Body of pancreas (tissue), 4 donors: ENCODE data around the gene APOB.

Experiments
- POLR2A ChIP-seq, 3 donors: fragments of 450-650 bp; IDR thresholded peaks; one replicate each; pipeline ENCODE4 v1.6.1; 2016; ENCODE audit warnings: antibody characterized with exemption in 3 of 3, mild to moderate bottlenecking in 2 of 3
- TF ChIP-seq, protein P1 (sequence below), 7 experiments: fragments of 450-650 bp in 4 of 7; fragments of 200-600 bp in 3 of 7; sonication (generic) in 3 of 7; IDR thresholded peaks; one replicate each; pipeline ENCODE4 v1.5.1; 2016 to 2019; ENCODE audit warnings: antibody characterized with exemption in 7 of 7

DNA sequence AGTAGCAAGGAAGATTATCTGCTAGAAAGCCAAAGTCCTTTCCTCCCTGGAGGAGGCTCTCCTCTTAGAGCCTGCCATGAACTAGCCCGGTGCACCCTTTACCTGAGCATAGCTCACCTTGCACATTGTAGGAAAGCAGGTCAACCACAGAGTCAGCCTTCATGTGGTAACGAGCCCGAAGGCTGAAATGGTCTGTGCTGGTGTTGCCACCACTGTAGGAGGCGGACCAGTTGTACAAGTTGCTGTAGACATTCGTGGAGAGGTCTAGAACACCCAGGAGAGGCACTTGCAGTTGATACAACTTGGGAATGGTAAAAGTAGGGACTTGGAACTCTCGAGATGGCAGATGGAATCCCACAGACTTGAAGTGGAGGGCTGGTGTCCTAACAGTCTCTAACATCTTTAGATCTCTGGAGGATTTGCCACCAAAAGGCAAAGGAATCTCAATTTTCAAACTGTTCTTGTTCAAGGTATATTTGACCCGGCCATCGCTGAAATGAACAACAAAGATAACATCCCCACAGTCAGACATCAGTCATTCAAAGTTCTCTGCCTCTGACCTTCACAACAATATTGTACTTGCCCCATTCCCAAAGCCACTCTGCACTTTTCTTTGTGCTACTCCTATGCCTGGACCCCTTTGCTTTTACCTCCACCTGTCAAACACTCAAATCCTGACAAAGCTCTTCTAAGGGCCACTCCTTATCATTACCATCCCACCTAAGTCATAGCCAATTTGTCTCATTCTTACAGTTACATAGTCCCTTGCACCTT is 30.6 kb downstream of the APOB start:
- TF ChIP-seq, protein P1, sequence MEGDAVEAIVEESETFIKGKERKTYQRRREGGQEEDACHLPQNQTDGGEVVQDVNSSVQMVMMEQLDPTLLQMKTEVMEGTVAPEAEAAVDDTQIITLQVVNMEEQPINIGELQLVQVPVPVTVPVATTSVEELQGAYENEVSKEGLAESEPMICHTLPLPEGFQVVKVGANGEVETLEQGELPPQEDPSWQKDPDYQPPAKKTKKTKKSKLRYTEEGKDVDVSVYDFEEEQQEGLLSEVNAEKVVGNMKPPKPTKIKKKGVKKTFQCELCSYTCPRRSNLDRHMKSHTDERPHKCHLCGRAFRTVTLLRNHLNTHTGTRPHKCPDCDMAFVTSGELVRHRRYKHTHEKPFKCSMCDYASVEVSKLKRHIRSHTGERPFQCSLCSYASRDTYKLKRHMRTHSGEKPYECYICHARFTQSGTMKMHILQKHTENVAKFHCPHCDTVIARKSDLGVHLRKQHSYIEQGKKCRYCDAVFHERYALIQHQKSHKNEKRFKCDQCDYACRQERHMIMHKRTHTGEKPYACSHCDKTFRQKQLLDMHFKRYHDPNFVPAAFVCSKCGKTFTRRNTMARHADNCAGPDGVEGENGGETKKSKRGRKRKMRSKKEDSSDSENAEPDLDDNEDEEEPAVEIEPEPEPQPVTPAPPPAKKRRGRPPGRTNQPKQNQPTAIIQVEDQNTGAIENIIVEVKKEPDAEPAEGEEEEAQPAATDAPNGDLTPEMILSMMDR (IDR thresholded peaks at IDR 0.05), result no peak
- no peak for TF ChIP-seq POLR2A (IDR thresholded peaks at IDR 0.05)
